H1 (cell line): Measurements from ENCODE around the gene RAB2B. TPM values are rescaled to one million over a fixed set of nuclear protein-coding genes. Genes with fewer than 3 reads are reported as not detected.
A peak's percentile ranks its signal among the peaks of the same experiment; 100 is the strongest.

Experiments used
- CTCF ChIA-PET: fragments of 300-600 bp; sonication (Branson Sonifier 250); formaldehyde crosslinking; loops from one replicate; lab custom pipeline; 2021; ENCODE audit not compliant: partially characterized antibody; lab: Charles Lee
- POLR2A ChIA-PET: fragments of 300-600 bp; sonication (Branson Sonifier 250); formaldehyde crosslinking; loops from one replicate; lab custom pipeline; 2021; ENCODE audit warnings: inconsistent platforms; ENCODE audit not compliant: partially characterized antibody; lab: Charles Lee
- DNase-seq, 2 experiments: peaks; one replicate each; pipeline versions ENCODE4 v3.0.0 to v3.0.0-alpha.2; 2010 to 2022; ENCODE audit warnings: low spot score in 2 of 2, low read depth in 1 of 2, mixed read lengths in 1 of 2
- FAIRE-seq: peaks from 2 replicates; lab custom pipeline; 2011; peaks lifted over from hg19 to GRCh38; lab: Jason Lieb, UNC
- H2AFZ ChIP-seq: 2 replicates; pipeline ENCODE4 v1.8.1; 2012; ENCODE audit warnings: low read length, inconsistent platforms
- H2AK5ac ChIP-seq: 2 replicates; pipeline ENCODE4 v1.6.1; 2013; ENCODE audit warnings: low read depth, low read length
- H2BK120ac ChIP-seq: replicated peaks from 2 replicates; pipeline ENCODE3; 2013; ENCODE audit warnings: low read depth, low read length, inconsistent platforms
- H2BK12ac ChIP-seq: 2 replicates; pipeline ENCODE4 v1.6.1; 2013; ENCODE audit warnings: low read depth, low read length
- H2BK15ac ChIP-seq: 2 replicates; pipeline ENCODE4 v1.6.1; 2013; ENCODE audit warnings: low read length
- H2BK20ac ChIP-seq: 2 replicates; pipeline ENCODE4 v1.6.1; 2013; ENCODE audit warnings: low read length
- H2BK5ac ChIP-seq: 2 replicates; pipeline ENCODE4 v1.6.1; 2013; ENCODE audit warnings: low read depth, low read length
- H3K14ac ChIP-seq: 2 replicates; pipeline ENCODE4 v1.6.1; 2013; ENCODE audit warnings: inconsistent platforms; ENCODE audit not compliant: insufficient read length
- H3K18ac ChIP-seq: 2 replicates; pipeline ENCODE4 v1.6.1; 2013; ENCODE audit warnings: low read length; ENCODE audit errors: extremely low read depth
- H3K23ac ChIP-seq: 2 replicates; pipeline ENCODE4 v1.6.1; 2013; ENCODE audit warnings: inconsistent platforms; ENCODE audit not compliant: insufficient read length
- H3K23me2 ChIP-seq: 2 replicates; pipeline ENCODE4 v1.6.1; 2013; ENCODE audit warnings: low read depth, low read length
- H3K27ac ChIP-seq: 2 replicates; pipeline ENCODE4 v1.6.1; 2011; ENCODE audit warnings: low read depth, low read length, inconsistent platforms
- H3K27me3 ChIP-seq, 4 experiments: replicated peaks in 1 of 4; 1 replicate in 1 of 4; 2 replicates in 3 of 4; pipeline versions ENCODE4 v1.6.1 to v1.8.1; 2011 to 2013; ENCODE audit warnings: low read length in 3 of 4, mild to moderate bottlenecking in 3 of 4, inconsistent platforms in 2 of 4, mixed read lengths in 2 of 4, moderate library complexity in 1 of 4; ENCODE audit not compliant: control insufficient read depth in 3 of 4, insufficient read depth in 3 of 4; ENCODE audit errors: extremely low read depth in 1 of 4
- H3K36me3 ChIP-seq, 4 experiments: 2 replicates each; pipeline versions ENCODE4 v1.6.1 to v1.8.1; 2011 to 2013; ENCODE audit warnings: mild to moderate bottlenecking in 4 of 4, low read length in 3 of 4, moderate library complexity in 2 of 4, control low read depth in 1 of 4, inconsistent platforms in 1 of 4; ENCODE audit not compliant: insufficient read depth in 4 of 4, control insufficient read depth in 2 of 4
- H3K4ac ChIP-seq: replicated peaks from 2 replicates; pipeline ENCODE3; 2013; ENCODE audit warnings: low read length, low read depth, mixed read lengths, inconsistent platforms; ENCODE audit not compliant: insufficient read length
- H3K4me1 ChIP-seq, 4 experiments: replicated peaks in 1 of 4; 1 replicate in 1 of 4; 2 replicates in 3 of 4; pipeline versions ENCODE4 v1.6.1 to v1.8.1; 2011 to 2013; ENCODE audit warnings: low read length in 3 of 4, inconsistent platforms in 2 of 4, mixed read lengths in 1 of 4; ENCODE audit not compliant: insufficient read depth in 4 of 4, control insufficient read depth in 3 of 4
- H3K4me2 ChIP-seq, 2 experiments: 2 replicates each; pipeline versions ENCODE4 v1.6.1 to v1.8.1; 2011 to 2013; ENCODE audit warnings: low read depth in 2 of 2, low read length in 2 of 2, control low read depth in 1 of 2, inconsistent platforms in 1 of 2, mild to moderate bottlenecking in 1 of 2; ENCODE audit not compliant: insufficient read depth in 1 of 2
- H3K4me3 ChIP-seq, 4 experiments: fragments of 200-600, 300-600 bp in 1 of 4; sonication (generic), shearing (Covaris generic), sonication (Bioruptor Twin) in 1 of 4; 2 replicates each; pipeline versions ENCODE4 v1.5.1 to v1.8.1; 2011 to 2016; ENCODE audit warnings: low read length in 4 of 4, low read depth in 3 of 4, control low read depth in 2 of 4, inconsistent platforms in 2 of 4, mild to moderate bottlenecking in 2 of 4, mixed read lengths in 1 of 4, moderate library complexity in 1 of 4; ENCODE audit not compliant: insufficient read depth in 2 of 4; ENCODE audit errors: extremely low read depth in 1 of 4
- H3K56ac ChIP-seq: replicated peaks from 2 replicates; pipeline ENCODE3; 2013; ENCODE audit warnings: low read depth, mild to moderate bottlenecking, mixed read lengths, low read length, inconsistent platforms; ENCODE audit not compliant: insufficient read length
- H3K79me1 ChIP-seq: 2 replicates; pipeline ENCODE4 v1.6.1; 2013; ENCODE audit warnings: low read depth, low read length, control low read depth
- H3K79me2 ChIP-seq, 2 experiments: 2 replicates each; pipeline versions ENCODE4 v1.6.1 to v1.8.1; 2012 to 2013; ENCODE audit warnings: low read length in 2 of 2, mild to moderate bottlenecking in 2 of 2, inconsistent platforms in 1 of 2; ENCODE audit not compliant: insufficient read depth in 2 of 2, control insufficient read depth in 1 of 2
- H3K9ac ChIP-seq, 4 experiments: replicated peaks in 1 of 4; 1 replicate in 1 of 4; 2 replicates in 3 of 4; pipeline versions ENCODE4 v1.6.1 to v1.8.1; 2011 to 2013; ENCODE audit warnings: low read depth in 3 of 4, low read length in 3 of 4, control low read depth in 2 of 4, mild to moderate bottlenecking in 2 of 4, moderate library complexity in 2 of 4, inconsistent platforms in 1 of 4; ENCODE audit errors: extremely low read depth in 1 of 4
- H3K9me3 ChIP-seq, 2 experiments: 2 replicates each; pipeline versions ENCODE4 v1.6.1 to v1.8.1; 2012 to 2013; ENCODE audit warnings: mild to moderate bottlenecking in 2 of 2, moderate library complexity in 2 of 2, control low read depth in 1 of 2, inconsistent platforms in 1 of 2, low read depth in 1 of 2, low read length in 1 of 2, mixed read lengths in 1 of 2; ENCODE audit not compliant: insufficient read depth in 2 of 2
- H4K20me1 ChIP-seq, 2 experiments: replicated peaks in 1 of 2; 2 replicates each; pipeline versions ENCODE3 to v1.8.1; 2011 to 2013; ENCODE audit warnings: inconsistent platforms in 2 of 2, low read length in 2 of 2, mild to moderate bottlenecking in 1 of 2; ENCODE audit not compliant: insufficient read depth in 2 of 2, control insufficient read depth in 1 of 2
- H4K5ac ChIP-seq: 2 replicates; pipeline ENCODE4 v1.6.1; 2013; ENCODE audit warnings: low read length, low read depth, mixed read lengths, inconsistent platforms; ENCODE audit not compliant: insufficient read length
- H4K8ac ChIP-seq: 2 replicates; pipeline ENCODE4 v1.8.0; 2013; ENCODE audit warnings: mild to moderate bottlenecking, moderate library complexity, low read length, inconsistent platforms; ENCODE audit not compliant: insufficient read depth; ENCODE audit errors: extremely low read depth
- H4K91ac ChIP-seq: replicated peaks from 2 replicates; pipeline ENCODE3; 2013; ENCODE audit warnings: low read length, mixed read lengths, inconsistent platforms; ENCODE audit not compliant: insufficient read length
- ATF2 ChIP-seq: IDR thresholded peaks from 2 replicates; pipeline ENCODE4 v1.6.1; 2012; ENCODE audit warnings: low read length, inconsistent platforms
- BCL11A ChIP-seq, 2 experiments: IDR thresholded peaks; one replicate each; pipeline ENCODE4 v1.6.1; 2011; ENCODE audit warnings: low read depth in 2 of 2, low read length in 2 of 2, mild to moderate bottlenecking in 2 of 2
- CBX5 ChIP-seq: fragments of 300-800, 300-1000 bp; sonication (generic); IDR thresholded peaks from 2 replicates; pipeline ENCODE4 v1.7.1; 2016; ENCODE audit warnings: antibody characterized with exemption, low read length, low read depth
- CEBPB ChIP-seq: IDR thresholded peaks from 2 replicates; pipeline ENCODE4 v1.6.1; 2012; ENCODE audit warnings: low read depth, low read length
- CTBP2 ChIP-seq: IDR thresholded peaks from 2 replicates; pipeline ENCODE4 v1.7.0; 2011; ENCODE audit warnings: borderline replicate concordance, mild to moderate bottlenecking, moderate library complexity, mixed read lengths, low read length; ENCODE audit not compliant: insufficient read depth, insufficient read length
- FOSL1 ChIP-seq: IDR thresholded peaks from 2 replicates; pipeline ENCODE4 v1.6.1; 2011; ENCODE audit warnings: mild to moderate bottlenecking, low read depth, low read length, moderate library complexity; ENCODE audit not compliant: insufficient read depth
- POLR2AphosphoS5 ChIP-seq: IDR thresholded peaks from 2 replicates; pipeline ENCODE4 v1.6.1; 2011; ENCODE audit warnings: low read depth, low read length
- RAD21 ChIP-seq, 2 experiments: IDR thresholded peaks in 1 of 2; conservative IDR thresholded peaks in 1 of 2; 2 replicates each; pipeline ENCODE4 v1.6.1; 2011; ENCODE audit warnings: low read depth in 2 of 2, low read length in 2 of 2, improper control_type of control experiment in 1 of 2, inconsistent platforms in 1 of 2, mild to moderate bottlenecking in 1 of 2, moderate library complexity in 1 of 2
- TCF12 ChIP-seq: IDR thresholded peaks from 2 replicates; pipeline ENCODE4 v1.6.1; 2011; ENCODE audit warnings: low read depth, mild to moderate bottlenecking, low read length
- WGBS, 2 experiments: shearing (Covaris generic) in 1 of 2; methylation state at CpG; one replicate each; pipeline versions ENCODE4 v1.1.6 to v1.1.7; 2013 to 2015; ENCODE audit warnings: low lambda C conversion rate in 2 of 2, mixed read lengths in 2 of 2, inconsistent platforms in 1 of 2, low coverage in 1 of 2, missing lambda C conversion rate in 1 of 2; ENCODE audit not compliant: insufficient replicate concordance in 2 of 2, insufficient coverage in 1 of 2, insufficient read length in 1 of 2; ENCODE audit errors: extremely low coverage in 1 of 2, missing lambda C conversion rate in 1 of 2; 5-methylcytosine and 5-hydroxymethylcytosine counted together
- polyA plus RNA-seq, 7 experiments: library from polyadenylated mRNA; depleted of rRNA in 3 of 7; stranded (reverse) in 5 of 7; unstranded in 2 of 7; fragments of >200 nt in 5 of 7; fragments of 200-250 nt in 2 of 7; gene quantifications; 1 replicate in 5 of 7; 2 replicates in 1 of 7; 4 replicates in 1 of 7; pipeline versions ENCODE4 v1.2.1 to v1.2.3, GENCODE V29; 2011 to 2013; ENCODE audit warnings: missing spikeins in 2 of 7, mixed read lengths in 2 of 7
- total RNA-seq: library from RNA; stranded (reverse); fragmentation: NEBNext Ultra II Directional; extraction: Animal tissue kit (Norgen Biotek cat#: 25700); gene quantifications from 2 replicates; pipeline ENCODE4 v1.2.1, GENCODE V29; 2021

Gene RAB2B
- total and polyA plus RNA-seq, 2 of the 8 experiments (the other 6 are each of a cell fraction or from before 2014, with no cell fraction given) = 23.4 to 26.1 TPM

GRCh38 chr14:21455912-21456667 lies 20.7 kb downstream of the RAB2B start, which contains the start of gene CHD8:
TSS of gene CHD8 (minus strand) at chr14:21456123. CDS start at chr14:21431643, 24,480 bp downstream.
- peak within 1 kb of the TSS; percentile 59 for H3K56ac ChIP-seq
- FAIRE-seq = peak; percentile 99
- H4K91ac ChIP-seq = peak within 1 kb of the TSS; percentile 97
- peaks cover 3 to 19% (median 8%) of the 10 kb centered on the region in 4 experiments; a peak in 6 of 8 replicates for H3K36me3 ChIP-seq
- no peaks in the 10 kb centered on the region for H3K9me3 ChIP-seq
- H3K4ac ChIP-seq = peak within 1 kb of the TSS; percentile 100
- CTCF ChIA-PET = interaction anchor here (0.5 to 3.7 kb wide), 19 partner anchors 9 to 267 kb away, joined by 3 to 16 read pairs (median 4); partner anchors contain the start of gene TOX4
- H3K27ac ChIP-seq = peak within 1 kb of the TSS; percentile 90
- peaks cover 0 to 4% (median 1%) of the 10 kb centered on the region in 4 experiments; a peak in 3 of 7 replicates for H3K4me1 ChIP-seq
- H2BK5ac ChIP-seq = peak within 1 kb of the TSS; percentile 98
- H4K8ac ChIP-seq = peak within 1 kb of the TSS; percentile 99; the same call in 1 of the 2 replicates
- POLR2A ChIA-PET = interaction anchor here (0.6 to 4.0 kb wide), 14 partner anchors 9 to 444 kb away, joined by 3 to 62 read pairs (median 4); no protein-coding TSS in a partner anchor
- no peak within 1 kb of the TSS for H3K23ac ChIP-seq
- H2BK120ac ChIP-seq = peak within 1 kb of the TSS; percentile 98
- H3K9ac ChIP-seq = peak within 1 kb of the TSS; percentile 90 to 97 (median 95)
- H3K14ac ChIP-seq = no peak within 1 kb of the TSS
- peak within 1 kb of the TSS; percentile 99 for H4K5ac ChIP-seq
- H2BK20ac ChIP-seq = no peak within 1 kb of the TSS
- H2AFZ ChIP-seq = peak within 1 kb of the TSS; percentile 87
- 4% methylated on average over 36 of the region's 36 CpGs; no CpG with 5 or more reads in 1 of the 2 experiments for WGBS, 2 experiments
- H2BK15ac ChIP-seq = peak within 1 kb of the TSS; percentile 99; the same call in 1 of the 2 replicates
- DNase-seq = peak; percentile 98 to 100
- H2AK5ac ChIP-seq = peak within 1 kb of the TSS; percentile 60; the same call in 1 of the 2 replicates
- H3K4me2 ChIP-seq = peak within 1 kb of the TSS; percentile 79 to 98
- no peaks in the 10 kb centered on the region; the same call in 1 of the 2 replicates for H3K79me1 ChIP-seq
- peak within 1 kb of the TSS; percentile 87 to 98 (median 94) for H3K4me3 ChIP-seq
- peaks cover 22 to 48% of the 10 kb centered on the region in 2 experiments for H3K79me2 ChIP-seq
- H4K20me1 ChIP-seq = peaks cover 2 to 6% of the 10 kb centered on the region in 2 experiments
- peaks cover 7% of the 10 kb centered on the region for H3K23me2 ChIP-seq
- H2BK12ac ChIP-seq = peak within 1 kb of the TSS; percentile 94; the same call in 1 of the 2 replicates
- no peaks in the 10 kb centered on the region for H3K27me3 ChIP-seq
- H3K18ac ChIP-seq = peak within 1 kb of the TSS; percentile 97
- no peak for TF ChIP-seq ATF2
- no peak for TF ChIP-seq CBX5
- peak; percentile 44 to 52 for TF ChIP-seq RAD21 (IDR thresholded peaks at IDR 0.05 in 1 of 2, conservative IDR thresholded peaks at IDR 0.05 in 1 of 2; ENCODE audit: low read depth in 2 of 2, low read length in 2 of 2)
- peak; percentile 95 for TF ChIP-seq POLR2AphosphoS5
- TF ChIP-seq TCF12 = no peak
- no peak for TF ChIP-seq CTBP2
- TF ChIP-seq CEBPB = no peak
- no peak for TF ChIP-seq FOSL1
- TF ChIP-seq BCL11A (IDR thresholded peaks at IDR 0.05; ENCODE audit: low read depth in 2 of 2, low read length in 2 of 2) = no peak
